ENCODE data around the gene CBX8. TPM values are rescaled to one million over a fixed set of nuclear protein-coding genes. Genes with fewer than 3 reads are reported as not detected.
A peak's percentile ranks its signal among the peaks of the same experiment; 100 is the strongest.

CBX8 gene
- total and polyA plus RNA-seq, 2 of the 8 experiments (the other 6 are each of a cell fraction or from before 2014, with no cell fraction given), result 0.09 to 2.1 TPM

- Histone ChIP-seq H3K23ac (ENCODE audit: insufficient read length) (no peak overlapping the region), H3K79me2 (ENCODE audit: control insufficient read depth in 1 of 2, insufficient read depth in 2 of 2, low read length in 2 of 2) (no peaks in the 10 kb centered on the region), H4K5ac (ENCODE audit: insufficient read length, low read depth, low read length) (no peak overlapping the region), H3K27me3 (replicated peaks in 1 of 4; ENCODE audit: control insufficient read depth in 3 of 4, extremely low read depth in 1 of 4, insufficient read depth in 3 of 4, low read length in 3 of 4) (peaks cover 59 to 83% (median 77%) of the 10 kb centered on the region in 4 experiments), H3K14ac (ENCODE audit: insufficient read length) (no peak overlapping the region), H2AFZ (ENCODE audit: low read length) (no peak overlapping the region), H3K23me2 (ENCODE audit: low read depth, low read length) (peaks cover 5% of the 10 kb centered on the region), H3K56ac (replicated peaks; ENCODE audit: insufficient read length, low read depth, low read length) (no peak overlapping the region), H3K4me2 (ENCODE audit: insufficient read depth in 1 of 2, low read depth in 2 of 2, low read length in 2 of 2) (peak overlapping the region; percentile 25 to 80; a peak in 2 of 4 replicates), H2BK120ac (replicated peaks; ENCODE audit: low read depth, low read length) (no peak overlapping the region), H2BK15ac (ENCODE audit: low read length) (0 out of 2 replicates have a peak overlapping the region, but pooled peaks have one; percentile 81), H4K20me1 (replicated peaks in 1 of 2; ENCODE audit: control insufficient read depth in 1 of 2, insufficient read depth in 2 of 2, low read length in 2 of 2) (peaks cover 26 to 30% of the 10 kb centered on the region in 2 experiments), H4K8ac (ENCODE audit: extremely low read depth, insufficient read depth, low read length) (no peak overlapping the region), H3K9me3 (ENCODE audit: insufficient read depth in 2 of 2, low read depth in 1 of 2, low read length in 1 of 2) (no peaks in the 10 kb centered on the region), H3K36me3 (ENCODE audit: control insufficient read depth in 2 of 4, insufficient read depth in 4 of 4, low read length in 3 of 4) (peaks cover 0 to 9% (median 0%) of the 10 kb centered on the region in 4 experiments; a peak in 1 of 8 replicates), H3K9ac (replicated peaks in 1 of 4; ENCODE audit: extremely low read depth in 1 of 4, low read depth in 3 of 4, low read length in 3 of 4) (no peak overlapping the region), H3K4me1 (replicated peaks in 1 of 4; ENCODE audit: control insufficient read depth in 3 of 4, insufficient read depth in 4 of 4, low read length in 3 of 4) (peaks cover 7 to 41% (median 30%) of the 10 kb centered on the region in 4 experiments), H2BK12ac (ENCODE audit: low read depth, low read length) (peak overlapping the region; percentile 87), H2AK5ac (ENCODE audit: low read depth, low read length) (peak overlapping the region; percentile 82; the same call in 1 of the 2 replicates), H3K79me1 (ENCODE audit: low read depth, low read length) (no peaks in the 10 kb centered on the region), H4K91ac (replicated peaks; ENCODE audit: insufficient read length, low read length) (no peak overlapping the region), H2BK20ac (ENCODE audit: low read length) (no peak overlapping the region), H3K4me3 (ENCODE audit: extremely low read depth in 1 of 4, insufficient read depth in 2 of 4, low read depth in 3 of 4, low read length in 4 of 4) (0 out of 8 replicates have a peak overlapping the region, but pooled peaks of 1 of the 4 experiments have one; percentile 5), H3K27ac (ENCODE audit: low read depth, low read length) (no peak overlapping the region), H2BK5ac (ENCODE audit: low read depth, low read length) (no peak overlapping the region), H3K18ac (ENCODE audit: extremely low read depth, low read length) (peak overlapping the region; percentile 71), H3K4ac (replicated peaks; ENCODE audit: insufficient read length, low read depth, low read length) (no peak overlapping the region)
- FAIRE-seq (no peak), DNase-seq (ENCODE audit: low read depth in 1 of 2, low spot score in 2 of 2) (no peak)
- CTCF ChIA-PET (ENCODE audit: partially characterized antibody), result interaction anchor here (1.0 to 4.4 kb wide), 9 partner anchors 8 to 1183 kb away, joined by 3 to 88 read pairs (median 23); no protein-coding TSS in a partner anchor
- POLR2A ChIA-PET (ENCODE audit: partially characterized antibody), result interaction anchor here (1.9 to 6.0 kb wide), 2 partner anchors 46 to 48 kb away, joined by 7 to 49 read pairs; partner anchors contain the start of gene CBX4
- TF ChIP-seq CBX8 (IDR thresholded peaks at IDR 0.05; ENCODE audit: borderline replicate concordance, low read depth, low read length) (peak; percentile 2; the same call in 1 of the 2 replicates), TAF7 (optimal IDR thresholded peaks at IDR 0.05; ENCODE audit: borderline replicate concordance, low read depth, low read length) (no peak), SP1 (IDR thresholded peaks at IDR 0.05; ENCODE audit: low read depth, low read length) (0 out of 2 replicates have a peak, but pooled peaks have one; percentile 21), YY1 (IDR thresholded peaks at IDR 0.05; ENCODE audit: low read depth, low read length) (no peak), GTF2F1 (IDR thresholded peaks at IDR 0.05; ENCODE audit: borderline replicate concordance, low read depth, low read length) (no peak)
- WGBS, 2 experiments (ENCODE audit: extremely low coverage in 1 of 2, insufficient coverage in 1 of 2, insufficient read length in 1 of 2, insufficient replicate concordance in 2 of 2, low coverage in 1 of 2, low lambda C conversion rate in 2 of 2, missing lambda C conversion rate in 1 of 2), result 3% methylated on average over 15 of the region's 22 CpGs; no CpG with 5 or more reads in 1 of the 2 experiments
These were observed 4.5 kb downstream of the CBX8 start for GRCh38 chr17:79792341-79792871.

All from H1 (cell line).